ENCODE results near the gene ISM2. TPM values are rescaled to one million over a fixed set of nuclear protein-coding genes. Genes with fewer than 3 reads are reported as not detected.

Gene ISM2
- total RNA-seq, 2 donors from 2014 or later, result not detected

DNA sequence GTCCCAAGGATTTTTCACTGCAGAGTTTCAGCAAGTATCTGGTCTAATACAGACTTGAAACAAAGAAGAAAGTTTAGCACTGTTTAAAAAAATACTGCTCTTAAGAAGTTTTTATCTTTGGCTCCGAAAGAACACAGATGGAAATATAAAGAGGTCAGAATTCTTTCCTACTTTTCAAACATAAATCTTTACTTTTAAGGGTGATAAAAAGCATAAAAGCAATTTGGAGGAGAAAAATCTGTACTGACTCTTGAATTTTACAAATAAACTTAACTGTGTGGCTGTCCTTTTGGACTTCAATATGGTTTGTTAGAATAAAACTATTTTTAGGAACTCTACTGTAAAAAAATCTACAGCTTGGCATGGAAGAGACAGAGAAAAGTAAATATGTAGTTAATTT, 27.6 kb upstream of the ISM2 start:
- ATAC-seq (replicated peaks in 1 of 2), result no peak
- H3K36me3 Mint-ChIP-seq (ENCODE audit: insufficient read depth in 2 of 2), result peaks cover 1 to 2% of the 10 kb centered on the region in 2 donors
- no peak overlapping the region for H3K4me3 Mint-ChIP-seq
- DNase-seq, result no peak
- H3K27ac Mint-ChIP-seq, result peak overlapping the region; percentile 24
- no peaks in the 10 kb centered on the region for H3K4me1 Mint-ChIP-seq (ENCODE audit: low read depth)
- H3K27me3 Mint-ChIP-seq (ENCODE audit: low read depth), result no peaks in the 10 kb centered on the region
- H3K9me3 Mint-ChIP-seq, result no peaks in the 10 kb centered on the region

DNA sequence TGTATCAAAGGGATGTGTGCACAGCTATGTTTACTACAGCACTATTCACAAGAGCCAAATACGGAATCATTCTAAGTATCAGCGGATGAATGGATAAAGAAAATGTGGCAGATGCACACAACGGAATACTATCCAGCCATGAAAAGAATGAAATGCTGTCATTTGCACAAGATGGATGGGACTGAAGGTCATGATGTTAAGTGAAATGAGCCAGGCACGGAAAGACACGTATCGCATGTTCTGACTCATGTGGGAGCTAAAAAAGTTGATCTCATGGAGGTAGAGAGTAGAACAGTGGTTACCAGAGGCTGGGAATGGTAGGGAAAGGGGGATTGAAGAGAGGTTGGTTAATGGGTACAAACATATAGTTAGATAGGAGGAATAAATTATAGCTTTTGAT, 25.9 kb upstream of the ISM2 start:
- peaks cover 7 to 12% of the 10 kb centered on the region in 2 donors for H3K36me3 Mint-ChIP-seq (ENCODE audit: insufficient read depth in 2 of 2)
- no peak for DNase-seq

DNA sequence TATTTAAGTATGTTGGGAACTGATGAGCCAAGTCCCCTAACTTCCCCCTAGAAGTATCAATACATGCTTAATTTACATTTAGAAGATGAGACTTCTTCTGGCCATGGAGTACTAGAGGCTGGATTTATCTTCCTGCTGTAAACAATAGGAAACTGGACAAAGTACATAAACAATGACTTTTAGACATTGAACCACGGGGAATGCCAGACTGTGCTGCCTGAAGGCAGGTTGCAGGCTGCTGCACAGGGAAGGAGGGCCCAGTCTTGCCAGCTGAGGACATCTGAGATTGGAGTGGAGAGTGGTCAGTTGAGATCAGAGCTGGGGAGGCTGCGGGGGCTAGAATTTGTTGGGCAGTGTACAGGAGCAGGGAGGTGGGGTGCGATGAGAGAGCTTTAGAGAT, 24.5 kb upstream of the ISM2 start:
- no peak for ATAC-seq (replicated peaks in 1 of 2)
- no peak overlapping the region for H3K4me3 Mint-ChIP-seq

More for the DNA sequence above, 25.9 kb upstream of the ISM2 start:
- H3K27me3 Mint-ChIP-seq (ENCODE audit: low read depth), result no peaks in the 10 kb centered on the region
- no peaks in the 10 kb centered on the region for H3K4me1 Mint-ChIP-seq (ENCODE audit: low read depth)
- no peaks in the 10 kb centered on the region for H3K9me3 Mint-ChIP-seq
- H3K4me3 Mint-ChIP-seq, result no peak overlapping the region
- no peak for ATAC-seq (replicated peaks in 1 of 2)
- no peak overlapping the region for H3K27ac Mint-ChIP-seq

GRCh38 chr14:77520555-77520954, 21.9 kb upstream of the ISM2 start:
- Mint-ChIP-seq H3K36me3 (ENCODE audit: insufficient read depth in 2 of 2) (peaks cover 10 to 16% of the 10 kb centered on the region in 2 donors), H3K4me3 (no peak overlapping the region)
- ATAC-seq (replicated peaks in 1 of 2), result no peak

More for the DNA sequence above, 24.5 kb upstream of the ISM2 start:
- Mint-ChIP-seq H3K36me3 (ENCODE audit: insufficient read depth in 2 of 2) (peaks cover 7 to 12% of the 10 kb centered on the region in 2 donors), H3K27me3 (ENCODE audit: low read depth) (no peaks in the 10 kb centered on the region), H3K27ac (no peak overlapping the region), H3K9me3 (no peaks in the 10 kb centered on the region), H3K4me1 (ENCODE audit: low read depth) (no peaks in the 10 kb centered on the region)
- DNase-seq, result no peak

GRCh38 chr14:77516126-77516525, 17.5 kb upstream of the ISM2 start:
- Mint-ChIP-seq H3K9me3 (no peaks in the 10 kb centered on the region), H3K4me3 (no peak overlapping the region), H3K27me3 (ENCODE audit: low read depth) (no peaks in the 10 kb centered on the region), H3K36me3 (ENCODE audit: insufficient read depth in 2 of 2) (peaks cover 14 to 23% of the 10 kb centered on the region in 2 donors), H3K27ac (no peak overlapping the region), H3K4me1 (ENCODE audit: low read depth) (no peaks in the 10 kb centered on the region)
- DNase-seq (no peak), ATAC-seq (replicated peaks in 1 of 2) (no peak)

More at GRCh38 chr14:77520555-77520954, 21.9 kb upstream of the ISM2 start:
- Mint-ChIP-seq H3K27ac (no peak overlapping the region), H3K27me3 (ENCODE audit: low read depth) (no peaks in the 10 kb centered on the region), H3K9me3 (no peaks in the 10 kb centered on the region), H3K4me1 (ENCODE audit: low read depth) (no peaks in the 10 kb centered on the region)
- DNase-seq, result no peak

GRCh38 chr14:77511486-77512162, 13.0 kb upstream of the ISM2 start:
- H3K27me3 Mint-ChIP-seq (ENCODE audit: low read depth), result no peaks in the 10 kb centered on the region
- H3K9me3 Mint-ChIP-seq, result no peaks in the 10 kb centered on the region
- H3K4me1 Mint-ChIP-seq (ENCODE audit: low read depth), result no peaks in the 10 kb centered on the region
- H3K27ac Mint-ChIP-seq, result peak overlapping the region; percentile 29
- ATAC-seq (replicated peaks in 1 of 2), result no peak
- no peak overlapping the region for H3K4me3 Mint-ChIP-seq
- no peak for DNase-seq
- peaks cover 7 to 9% of the 10 kb centered on the region in 2 donors for H3K36me3 Mint-ChIP-seq (ENCODE audit: insufficient read depth in 2 of 2)

GRCh38 chr14:77509366-77509765, 10.8 kb upstream of the ISM2 start:
- H3K9me3 Mint-ChIP-seq, result no peaks in the 10 kb centered on the region
- DNase-seq (no peak), ATAC-seq (replicated peaks in 1 of 2) (peak; percentile 34 to 75)
- no peaks in the 10 kb centered on the region for H3K27me3 Mint-ChIP-seq (ENCODE audit: low read depth)
- H3K4me1 Mint-ChIP-seq (ENCODE audit: low read depth), result no peaks in the 10 kb centered on the region
- peaks cover 7 to 9% of the 10 kb centered on the region in 2 donors for H3K36me3 Mint-ChIP-seq (ENCODE audit: insufficient read depth in 2 of 2)
- H3K27ac Mint-ChIP-seq, result no peak overlapping the region
- H3K4me3 Mint-ChIP-seq, result no peak overlapping the region

GRCh38 chr14:77508876-77509275, 10.3 kb upstream of the ISM2 start:
- ATAC-seq (replicated peaks in 1 of 2) (no peak), DNase-seq (no peak)
- Mint-ChIP-seq H3K4me1 (ENCODE audit: low read depth) (no peaks in the 10 kb centered on the region), H3K27ac (peak overlapping the region; percentile 46), H3K36me3 (ENCODE audit: insufficient read depth in 2 of 2) (peaks cover 7 to 9% of the 10 kb centered on the region in 2 donors), H3K4me3 (no peak overlapping the region), H3K27me3 (ENCODE audit: low read depth) (no peaks in the 10 kb centered on the region), H3K9me3 (no peaks in the 10 kb centered on the region)

DNA sequence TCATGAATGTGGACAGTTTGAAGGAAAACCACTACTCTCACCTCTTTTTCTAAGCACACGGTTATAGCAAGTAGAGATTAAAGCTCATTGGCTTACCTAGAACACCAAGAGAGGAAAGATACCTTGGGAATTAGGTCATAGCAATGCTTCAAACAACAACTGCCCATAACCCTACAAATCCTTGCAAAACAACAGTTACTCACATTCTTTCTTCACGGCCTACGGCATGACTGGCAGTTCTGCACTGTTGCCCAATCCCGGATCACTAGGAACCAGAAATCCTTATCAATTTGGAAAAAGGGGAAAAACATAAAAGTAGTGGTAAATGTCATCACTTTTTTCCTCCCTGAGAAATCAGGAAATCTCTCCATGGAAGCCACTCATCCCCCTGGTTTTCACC, 9.6 kb upstream of the ISM2 start:
- no peak overlapping the region for H3K27ac Mint-ChIP-seq

GRCh38 chr14:77507762-77508161, 9.1 kb upstream of the ISM2 start:
- Mint-ChIP-seq H3K27ac (no peak overlapping the region), H3K4me3 (no peak overlapping the region), H3K4me1 (ENCODE audit: low read depth) (no peaks in the 10 kb centered on the region), H3K9me3 (peaks cover 2 to 3% of the 10 kb centered on the region in 2 donors), H3K36me3 (ENCODE audit: insufficient read depth in 2 of 2) (peaks cover 9 to 10% of the 10 kb centered on the region in 2 donors), H3K27me3 (ENCODE audit: low read depth) (no peaks in the 10 kb centered on the region)
- DNase-seq (no peak), ATAC-seq (replicated peaks in 1 of 2) (no peak)

More for the DNA sequence above, 9.6 kb upstream of the ISM2 start:
- no peak for DNase-seq
- H3K36me3 Mint-ChIP-seq (ENCODE audit: insufficient read depth in 2 of 2), result peaks cover 7 to 9% of the 10 kb centered on the region in 2 donors
- no peaks in the 10 kb centered on the region for H3K4me1 Mint-ChIP-seq (ENCODE audit: low read depth)
- no peak overlapping the region for H3K4me3 Mint-ChIP-seq
- no peak for ATAC-seq (replicated peaks in 1 of 2)
- peaks cover 0 to 1% of the 10 kb centered on the region in 2 donors for H3K9me3 Mint-ChIP-seq
- no peaks in the 10 kb centered on the region for H3K27me3 Mint-ChIP-seq (ENCODE audit: low read depth)

GRCh38 chr14:77505031-77505430, 6.4 kb upstream of the ISM2 start:
- peaks cover 0 to 3% of the 10 kb centered on the region in 2 donors for H3K36me3 Mint-ChIP-seq (ENCODE audit: insufficient read depth in 2 of 2)
- no peak overlapping the region for H3K4me3 Mint-ChIP-seq
- peaks cover 2 to 3% of the 10 kb centered on the region in 2 donors for H3K9me3 Mint-ChIP-seq
- H3K27me3 Mint-ChIP-seq (ENCODE audit: low read depth), result peaks cover 6% of the 10 kb centered on the region
- no peak for ATAC-seq (replicated peaks in 1 of 2)
- no peak for DNase-seq
- no peak overlapping the region for H3K27ac Mint-ChIP-seq
- H3K4me1 Mint-ChIP-seq (ENCODE audit: low read depth), result no peaks in the 10 kb centered on the region

DNA sequence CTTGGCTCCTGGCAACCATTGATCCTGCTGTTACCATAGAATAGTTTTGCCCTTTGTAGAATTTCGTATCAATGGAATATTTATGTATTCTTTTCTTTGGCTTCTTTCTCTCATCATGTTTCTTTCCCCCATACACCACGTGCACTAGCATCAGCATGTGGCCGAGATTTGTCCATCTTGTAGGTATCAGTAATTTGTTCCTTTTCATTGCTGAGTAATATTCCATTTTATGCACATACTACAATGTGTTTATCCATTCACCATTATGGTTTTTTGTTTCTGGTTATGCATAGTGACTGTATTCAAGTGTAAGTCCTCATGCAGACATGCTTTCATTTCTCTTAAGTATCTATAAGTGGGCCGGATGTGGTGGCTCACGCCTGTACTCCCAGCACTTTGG, 4.5 kb upstream of the ISM2 start:
- H3K9me3 Mint-ChIP-seq, result peaks cover 2 to 3% of the 10 kb centered on the region in 2 donors
- H3K27ac Mint-ChIP-seq, result no peak overlapping the region

GRCh38 chr14:77502109-77502782, 3.6 kb upstream of the ISM2 start:
- Mint-ChIP-seq H3K4me3 (no peak overlapping the region), H3K36me3 (ENCODE audit: insufficient read depth in 2 of 2) (peaks cover 0 to 3% of the 10 kb centered on the region in 2 donors), H3K27ac (no peak overlapping the region), H3K4me1 (ENCODE audit: low read depth) (no peaks in the 10 kb centered on the region), H3K9me3 (peaks cover 2 to 3% of the 10 kb centered on the region in 2 donors), H3K27me3 (ENCODE audit: low read depth) (peaks cover 24% of the 10 kb centered on the region)
- ATAC-seq (replicated peaks in 1 of 2) (no peak), DNase-seq (no peak)

More for the DNA sequence above, 4.5 kb upstream of the ISM2 start:
- Mint-ChIP-seq H3K4me3 (no peak overlapping the region), H3K4me1 (ENCODE audit: low read depth) (no peaks in the 10 kb centered on the region), H3K36me3 (ENCODE audit: insufficient read depth in 2 of 2) (peaks cover 0 to 3% of the 10 kb centered on the region in 2 donors), H3K27me3 (ENCODE audit: low read depth) (peaks cover 15% of the 10 kb centered on the region)
- ATAC-seq (replicated peaks in 1 of 2), result no peak
- no peak for DNase-seq
